Calu3 (cell line): ENCODE measurements around the gene LBHD2. TPM values are rescaled to one million over a fixed set of nuclear protein-coding genes. Genes with fewer than 3 reads are reported as not detected.

Experiments used
- BruUV-seq: library from RNA; stranded (reverse); fragments of 400-500 nt; replicated peaks from 2 replicates; lab custom pipeline; 2021; lab: Mats Ljungman, UMichigan
- CTCF ChIA-PET: fragments of 300-600 bp; sonication (Branson Sonifier 250); formaldehyde crosslinking; loops from one replicate; lab custom pipeline; 2022; ENCODE audit warnings: antibody characterized with exemption; lab: Charles Lee
- DNase-seq: peaks from one replicate; pipeline ENCODE4 v3.0.0; 2022
- H3K27ac Mint-ChIP-seq: one replicate; pipeline ENCODE4 v1.8.0; 2022; ENCODE audit warnings: mixed read lengths; ENCODE audit not compliant: unreplicated experiment
- H3K27me3 Mint-ChIP-seq: one replicate; pipeline ENCODE4 v1.8.0; 2022; ENCODE audit warnings: mixed read lengths; ENCODE audit not compliant: unreplicated experiment
- H3K36me3 Mint-ChIP-seq: one replicate; pipeline ENCODE4 v1.8.0; 2022; ENCODE audit warnings: mild to moderate bottlenecking, moderate library complexity, mixed read lengths; ENCODE audit not compliant: insufficient read depth, unreplicated experiment
- H3K4me1 Mint-ChIP-seq: one replicate; pipeline ENCODE4 v1.8.0; 2022; ENCODE audit warnings: mild to moderate bottlenecking, low read depth, mixed read lengths; ENCODE audit not compliant: unreplicated experiment
- H3K4me3 Mint-ChIP-seq: one replicate; pipeline ENCODE4 v1.8.0; 2022; ENCODE audit warnings: mild to moderate bottlenecking, low read depth, moderate library complexity, mixed read lengths; ENCODE audit not compliant: unreplicated experiment
- H3K9me3 Mint-ChIP-seq: one replicate; pipeline ENCODE4 v1.8.0; 2022; ENCODE audit warnings: low read depth, mixed read lengths; ENCODE audit not compliant: unreplicated experiment
- intact Hi-C: fragments of 100-400 bp; cut with micrococcal nuclease; formaldehyde crosslinking; loops from one replicate; pipeline ENCODE4 v1.10.0; 2022; ENCODE audit not compliant: unreplicated experiment
- total RNA-seq: library from RNA; stranded (reverse); gene quantifications from 2 replicates; pipeline ENCODE4 v1.2.3, GENCODE V29; 2022
- TF ChIP-seq, protein P1 (sequence below): fragments of 200-600 bp; IDR thresholded peaks from one replicate; pipeline ENCODE4 v1.8.0; 2022; ENCODE audit warnings: antibody characterized with exemption; ENCODE audit not compliant: unreplicated experiment

Gene LBHD2
- total RNA-seq, 1 experiment from 2014 or later: not detected

DNA sequence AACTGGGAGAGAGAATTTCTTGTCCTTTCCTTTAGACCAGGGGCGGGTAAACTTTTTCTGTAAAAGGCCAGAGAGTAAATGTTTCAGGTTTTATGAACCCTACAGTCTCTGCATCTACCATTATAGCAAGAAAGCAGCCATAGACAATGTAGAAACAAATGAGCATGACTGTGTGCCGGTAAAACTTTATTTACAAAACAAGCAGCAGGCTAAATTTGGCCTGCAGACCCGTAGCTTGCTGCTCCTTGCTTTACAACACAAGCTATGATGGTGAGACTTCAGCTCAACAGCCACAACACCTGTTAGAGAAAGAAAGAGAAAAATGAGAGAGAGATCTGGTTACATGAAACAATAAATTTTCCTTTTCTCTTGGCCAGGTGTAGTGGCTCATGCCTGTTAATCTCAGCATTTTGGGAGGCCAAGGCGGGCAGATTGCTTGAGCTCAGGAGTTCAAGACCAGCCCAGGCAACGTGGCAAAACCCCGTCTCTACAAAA is 22.5 kb upstream of the LBHD2 start:
- no peaks in the 10 kb centered on the region for H3K27me3 Mint-ChIP-seq
- no peaks in the 10 kb centered on the region for H3K9me3 Mint-ChIP-seq
- CTCF ChIA-PET: no interaction called here
- peaks cover 54% of the 10 kb centered on the region for H3K36me3 Mint-ChIP-seq
- BruUV-seq: no TSS peak
- intact Hi-C loops: no loop called here
- TF ChIP-seq, protein P1, sequence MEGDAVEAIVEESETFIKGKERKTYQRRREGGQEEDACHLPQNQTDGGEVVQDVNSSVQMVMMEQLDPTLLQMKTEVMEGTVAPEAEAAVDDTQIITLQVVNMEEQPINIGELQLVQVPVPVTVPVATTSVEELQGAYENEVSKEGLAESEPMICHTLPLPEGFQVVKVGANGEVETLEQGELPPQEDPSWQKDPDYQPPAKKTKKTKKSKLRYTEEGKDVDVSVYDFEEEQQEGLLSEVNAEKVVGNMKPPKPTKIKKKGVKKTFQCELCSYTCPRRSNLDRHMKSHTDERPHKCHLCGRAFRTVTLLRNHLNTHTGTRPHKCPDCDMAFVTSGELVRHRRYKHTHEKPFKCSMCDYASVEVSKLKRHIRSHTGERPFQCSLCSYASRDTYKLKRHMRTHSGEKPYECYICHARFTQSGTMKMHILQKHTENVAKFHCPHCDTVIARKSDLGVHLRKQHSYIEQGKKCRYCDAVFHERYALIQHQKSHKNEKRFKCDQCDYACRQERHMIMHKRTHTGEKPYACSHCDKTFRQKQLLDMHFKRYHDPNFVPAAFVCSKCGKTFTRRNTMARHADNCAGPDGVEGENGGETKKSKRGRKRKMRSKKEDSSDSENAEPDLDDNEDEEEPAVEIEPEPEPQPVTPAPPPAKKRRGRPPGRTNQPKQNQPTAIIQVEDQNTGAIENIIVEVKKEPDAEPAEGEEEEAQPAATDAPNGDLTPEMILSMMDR: no peak
- H3K4me1 Mint-ChIP-seq: peaks cover 34% of the 10 kb centered on the region
- no peak overlapping the region for H3K27ac Mint-ChIP-seq
- H3K4me3 Mint-ChIP-seq: no peak overlapping the region
- no peak for DNase-seq

DNA sequence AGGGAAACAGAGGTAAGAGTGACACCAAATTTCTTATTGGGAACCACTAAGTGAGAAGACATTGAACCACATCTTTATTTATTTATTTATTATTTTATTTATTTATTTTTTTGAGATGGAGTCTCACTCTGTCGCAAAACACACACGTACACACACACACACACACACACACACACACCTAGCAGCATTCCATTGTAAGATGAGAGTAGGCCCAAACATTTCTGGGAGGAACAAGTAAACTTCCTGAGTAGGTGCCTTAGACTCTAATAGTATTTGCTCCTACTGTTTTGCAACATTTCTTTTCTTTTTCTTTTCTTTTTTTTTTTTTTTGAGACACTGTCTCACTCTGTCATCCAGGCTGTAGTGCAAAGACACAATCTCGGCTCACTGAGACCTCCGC is 19.6 kb upstream of the LBHD2 start:
- Mint-ChIP-seq H3K4me3 (no peak overlapping the region), H3K27me3 (no peaks in the 10 kb centered on the region), H3K9me3 (no peaks in the 10 kb centered on the region), H3K36me3 (peaks cover 55% of the 10 kb centered on the region), H3K4me1 (peaks cover 40% of the 10 kb centered on the region), H3K27ac (no peak overlapping the region)
- intact Hi-C loops: no loop called here
- TF ChIP-seq, protein P1: no peak
- no TSS peak for BruUV-seq
- DNase-seq: no peak
- CTCF ChIA-PET: no interaction called here

DNA sequence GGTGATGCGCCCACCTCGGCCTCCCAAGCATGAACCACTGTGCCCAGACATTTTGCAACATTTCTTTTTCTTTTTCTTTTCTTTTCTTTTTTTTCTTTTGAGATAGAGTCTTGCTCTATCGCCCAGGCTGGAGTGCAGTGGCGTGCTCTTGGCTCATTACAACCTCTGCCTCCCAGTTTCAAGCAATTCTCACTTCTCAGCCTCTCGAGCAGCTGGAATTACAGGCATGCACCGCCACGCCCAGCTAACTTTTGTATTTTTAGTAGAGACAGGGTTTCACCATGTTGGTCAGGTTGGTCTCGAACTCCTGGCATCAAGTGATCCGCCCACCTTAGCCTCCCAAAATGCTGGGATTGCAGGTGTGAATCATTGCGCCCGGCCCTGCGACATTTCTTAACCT is 19.0 kb upstream of the LBHD2 start:
- TF ChIP-seq, protein P1: no peak
- Mint-ChIP-seq H3K4me3 (no peak overlapping the region), H3K36me3 (peaks cover 54% of the 10 kb centered on the region), H3K27ac (peak overlapping the region; percentile 33), H3K27me3 (no peaks in the 10 kb centered on the region), H3K4me1 (peaks cover 37% of the 10 kb centered on the region), H3K9me3 (no peaks in the 10 kb centered on the region)
- intact Hi-C loops: no loop called here
- BruUV-seq: no TSS peak
- no peak for DNase-seq
- CTCF ChIA-PET: no interaction called here

- no peak for DNase-seq
- Mint-ChIP-seq H3K27ac (no peak overlapping the region), H3K4me1 (peaks cover 36% of the 10 kb centered on the region), H3K4me3 (no peak overlapping the region), H3K36me3 (peaks cover 59% of the 10 kb centered on the region), H3K9me3 (no peaks in the 10 kb centered on the region), H3K27me3 (no peaks in the 10 kb centered on the region)
- intact Hi-C loops: no loop called here
- TF ChIP-seq, protein P1: no peak
- no TSS peak for BruUV-seq
- CTCF ChIA-PET: interaction anchor here (0.7 kb wide), 2 partner anchors 9 to 52 kb away, joined by 3 read pairs; no protein-coding TSS in a partner anchor
These were observed 18.1 kb upstream of the LBHD2 start for GRCh38 chr14:103065861-103066260.
